ENCODE results near the gene LRRC23.
"Not testable (repeated sequence)": the region's sequence is repeated elsewhere in the genome, so short reads cannot be mapped to it uniquely, and the experiment has no call there.

Gene LRRC23

GRCh38 chr12:6894321-6894720 lies 10.3 kb upstream of the LRRC23 start:
- Histone ChIP-seq H3K4me1 (ENCODE audit: control insufficient read depth, low read depth, low read length) (peaks cover 6% of the 10 kb centered on the region), H3K9me3 (ENCODE audit: control insufficient read depth, low read depth, low read length) (no peaks in the 10 kb centered on the region), H3K36me3 (ENCODE audit: control insufficient read depth, low read depth, low read length) (no peaks in the 10 kb centered on the region), H3K9ac (ENCODE audit: low read length) (no peak overlapping the region), H3K27me3 (ENCODE audit: control insufficient read depth, insufficient read depth, low read length) (no peaks in the 10 kb centered on the region), H3K27ac (ENCODE audit: low read length) (no peak overlapping the region), H3K4me3 (ENCODE audit: low read length) (no peak overlapping the region)

- H3K9me3 ChIP-seq (ENCODE audit: control insufficient read depth, low read depth, low read length) = no peaks in the 10 kb centered on the region
- H3K36me3 ChIP-seq (ENCODE audit: control insufficient read depth, low read depth, low read length) = no peaks in the 10 kb centered on the region
- H3K9ac ChIP-seq (ENCODE audit: low read length) = no peak overlapping the region
- H3K27me3 ChIP-seq (ENCODE audit: control insufficient read depth, insufficient read depth, low read length) = no peaks in the 10 kb centered on the region
- no peak overlapping the region for H3K27ac ChIP-seq (ENCODE audit: low read length)
- H3K4me1 ChIP-seq (ENCODE audit: control insufficient read depth, low read depth, low read length) = no peaks in the 10 kb centered on the region
- no peak overlapping the region for H3K4me3 ChIP-seq (ENCODE audit: low read length)
Measured at GRCh38 chr12:6896846-6897435, 7.7 kb upstream of the LRRC23 start.

GRCh38 chr12:6899427-6899826 lies 5.2 kb upstream of the LRRC23 start:
- Histone ChIP-seq H3K9ac (ENCODE audit: low read length) (no peak overlapping the region), H3K4me3 (ENCODE audit: low read length) (no peak overlapping the region), H3K36me3 (ENCODE audit: control insufficient read depth, low read depth, low read length) (no peaks in the 10 kb centered on the region), H3K27me3 (ENCODE audit: control insufficient read depth, insufficient read depth, low read length) (no peaks in the 10 kb centered on the region), H3K27ac (ENCODE audit: low read length) (no peak overlapping the region), H3K4me1 (ENCODE audit: control insufficient read depth, low read depth, low read length) (peaks cover 5% of the 10 kb centered on the region), H3K9me3 (ENCODE audit: control insufficient read depth, low read depth, low read length) (no peaks in the 10 kb centered on the region)

- no peak overlapping the region for H3K27ac ChIP-seq (ENCODE audit: low read length)
- peaks cover 7% of the 10 kb centered on the region for H3K4me1 ChIP-seq (ENCODE audit: control insufficient read depth, low read depth, low read length)
- H3K4me3 ChIP-seq (ENCODE audit: low read length) = no peak overlapping the region
- no peaks in the 10 kb centered on the region for H3K36me3 ChIP-seq (ENCODE audit: control insufficient read depth, low read depth, low read length)
- H3K9ac ChIP-seq (ENCODE audit: low read length) = no peak overlapping the region
- no peaks in the 10 kb centered on the region for H3K9me3 ChIP-seq (ENCODE audit: control insufficient read depth, low read depth, low read length)
- no peaks in the 10 kb centered on the region for H3K27me3 ChIP-seq (ENCODE audit: control insufficient read depth, insufficient read depth, low read length)
Measured at GRCh38 chr12:6899837-6900519, 4.6 kb upstream of the LRRC23 start.

GRCh38 chr12:6902448-6902847 lies 2.2 kb upstream of the LRRC23 start:
- no peaks in the 10 kb centered on the region for H3K9me3 ChIP-seq (ENCODE audit: control insufficient read depth, low read depth, low read length)
- H3K9ac ChIP-seq (ENCODE audit: low read length) = no peak overlapping the region
- no peak overlapping the region for H3K27ac ChIP-seq (ENCODE audit: low read length)
- peaks cover 12% of the 10 kb centered on the region for H3K4me1 ChIP-seq (ENCODE audit: control insufficient read depth, low read depth, low read length)
- H3K4me3 ChIP-seq (ENCODE audit: low read length) = no peak overlapping the region
- no peaks in the 10 kb centered on the region for H3K36me3 ChIP-seq (ENCODE audit: control insufficient read depth, low read depth, low read length)
- peaks cover 4% of the 10 kb centered on the region for H3K27me3 ChIP-seq (ENCODE audit: control insufficient read depth, insufficient read depth, low read length)

GRCh38 chr12:6903722-6904121 lies 900 bp upstream of the LRRC23 start:
- peak overlapping the region; percentile 71 for H3K4me3 ChIP-seq (ENCODE audit: low read length)
- peak overlapping the region; percentile 1 for H3K27ac ChIP-seq (ENCODE audit: low read length)
- peak overlapping the region; percentile 53 for H3K9ac ChIP-seq (ENCODE audit: low read length)
- peaks cover 12% of the 10 kb centered on the region for H3K4me1 ChIP-seq (ENCODE audit: control insufficient read depth, low read depth, low read length)
- no peaks in the 10 kb centered on the region for H3K36me3 ChIP-seq (ENCODE audit: control insufficient read depth, low read depth, low read length)
- no peaks in the 10 kb centered on the region for H3K9me3 ChIP-seq (ENCODE audit: control insufficient read depth, low read depth, low read length)
- H3K27me3 ChIP-seq (ENCODE audit: control insufficient read depth, insufficient read depth, low read length) = peaks cover 4% of the 10 kb centered on the region

- Histone ChIP-seq H3K27ac (ENCODE audit: low read length) (peak overlapping the region; percentile 94), H3K27me3 (ENCODE audit: control insufficient read depth, insufficient read depth, low read length) (peaks cover 4% of the 10 kb centered on the region), H3K36me3 (ENCODE audit: control insufficient read depth, low read depth, low read length) (no peaks in the 10 kb centered on the region), H3K9ac (ENCODE audit: low read length) (peak overlapping the region; percentile 90), H3K9me3 (ENCODE audit: control insufficient read depth, low read depth, low read length) (no peaks in the 10 kb centered on the region), H3K4me1 (ENCODE audit: control insufficient read depth, low read depth, low read length) (peaks cover 12% of the 10 kb centered on the region), H3K4me3 (ENCODE audit: low read length) (peak overlapping the region; percentile 71)
Measured at GRCh38 chr12:6905414-6906040, 905 bp downstream of the LRRC23 start.

GRCh38 chr12:6908141-6908540 lies 3.5 kb downstream of the LRRC23 start:
- peaks cover 12% of the 10 kb centered on the region for H3K4me1 ChIP-seq (ENCODE audit: control insufficient read depth, low read depth, low read length)
- H3K36me3 ChIP-seq (ENCODE audit: control insufficient read depth, low read depth, low read length) = not testable (repeated sequence)

GRCh38 chr12:6909421-6910145 lies 5.0 kb downstream of the LRRC23 start:
- Histone ChIP-seq H3K36me3 (ENCODE audit: control insufficient read depth, low read depth, low read length) (no peaks in the 10 kb centered on the region), H3K27ac (ENCODE audit: low read length) (no peak overlapping the region), H3K9ac (ENCODE audit: low read length) (no peak overlapping the region), H3K9me3 (ENCODE audit: control insufficient read depth, low read depth, low read length) (no peaks in the 10 kb centered on the region), H3K4me1 (ENCODE audit: control insufficient read depth, low read depth, low read length) (peaks cover 12% of the 10 kb centered on the region), H3K4me3 (ENCODE audit: low read length) (no peak overlapping the region), H3K27me3 (ENCODE audit: control insufficient read depth, insufficient read depth, low read length) (peaks cover 4% of the 10 kb centered on the region)

More at GRCh38 chr12:6908141-6908540, 3.5 kb downstream of the LRRC23 start:
- not testable (repeated sequence) for H3K9me3 ChIP-seq (ENCODE audit: control insufficient read depth, low read depth, low read length); H3K9ac ChIP-seq (ENCODE audit: low read length); H3K27ac ChIP-seq (ENCODE audit: low read length); H3K4me3 ChIP-seq (ENCODE audit: low read length); H3K27me3 ChIP-seq (ENCODE audit: control insufficient read depth, insufficient read depth, low read length)

GRCh38 chr12:6912164-6912935 lies 7.7 kb downstream of the LRRC23 start:
- no peaks in the 10 kb centered on the region for H3K9me3 ChIP-seq (ENCODE audit: control insufficient read depth, low read depth, low read length)
- no peak overlapping the region for H3K9ac ChIP-seq (ENCODE audit: low read length)
- no peak overlapping the region for H3K27ac ChIP-seq (ENCODE audit: low read length)
- no peaks in the 10 kb centered on the region for H3K27me3 ChIP-seq (ENCODE audit: control insufficient read depth, insufficient read depth, low read length)
- peaks cover 7% of the 10 kb centered on the region for H3K4me1 ChIP-seq (ENCODE audit: control insufficient read depth, low read depth, low read length)
- no peak overlapping the region for H3K4me3 ChIP-seq (ENCODE audit: low read length)
- peaks cover 8% of the 10 kb centered on the region for H3K36me3 ChIP-seq (ENCODE audit: control insufficient read depth, low read depth, low read length)
